HepG2 (cell line): ENCODE results near the gene COPE. TPM values are rescaled to one million over a fixed set of nuclear protein-coding genes. Genes with fewer than 3 reads are reported as not detected.

ENCODE experiments used
- ATAC-seq: fragments of 200-7000 bp; cut with Tn5 transposase; 3 replicates; pipeline ENCODE4 v1.9.1; 2020; ENCODE audit warnings: mild to moderate bottlenecking, moderate library complexity
- BruUV-seq: library from RNA; stranded (reverse); fragments of 400-500 nt; replicated peaks from 2 replicates; lab custom pipeline; 2021; lab: Mats Ljungman, UMichigan
- CTCF ChIA-PET: fragments of 300-600 bp; formaldehyde crosslinking; extraction: SDS; loops from one replicate; lab custom pipeline; 2021; ENCODE audit warnings: low total read pairs, inconsistent platforms, low intra/inter-chr PET ratio; lab: Yijun Ruan, JAX
- POLR2A ChIA-PET: fragments of 350-600 bp; sonication (Branson Sonifier 250); formaldehyde crosslinking; loops from one replicate; lab custom pipeline; 2020; ENCODE audit warnings: antibody characterized with exemption, inconsistent platforms; lab: Yijun Ruan, JAX
- DNase-seq: peaks from one replicate; pipeline ENCODE4 v3.0.0-alpha.2; 2015; ENCODE audit warnings: low spot score
- FAIRE-seq: peaks from 3 replicates; lab custom pipeline; 2011; peaks lifted over from hg19 to GRCh38; lab: Jason Lieb, UNC
- H2AFZ ChIP-seq: one replicate; pipeline ENCODE4 v1.6.1; 2011; ENCODE audit warnings: low read length, inconsistent platforms
- H3K27ac ChIP-seq: fragments of 300-600 bp; 3 replicates; pipeline ENCODE4 v1.8.0; 2011; ENCODE audit warnings: mixed run types, mild to moderate bottlenecking, mixed read lengths, low read length, inconsistent platforms; ENCODE audit not compliant: insufficient read depth; ENCODE audit errors: extremely low read length
- H3K27me3 ChIP-seq, 2 experiments: fragments of 200-600 bp in 1 of 2; 2 replicates in 1 of 2; 3 replicates in 1 of 2; pipeline versions ENCODE4 v1.6.0 to v1.8.0; 2011; ENCODE audit warnings: low read length in 2 of 2, mild to moderate bottlenecking in 2 of 2, moderate library complexity in 2 of 2, inconsistent platforms in 1 of 2; ENCODE audit not compliant: insufficient read depth in 2 of 2, control insufficient read depth in 1 of 2
- H3K36me3 ChIP-seq, 2 experiments: fragments of 200-600 bp in 1 of 2; replicated peaks in 1 of 2; 2 replicates in 1 of 2; 3 replicates in 1 of 2; pipeline versions ENCODE4 v1.5.1 to v1.8.0; 2011; ENCODE audit warnings: low read length in 2 of 2, inconsistent platforms in 1 of 2; ENCODE audit not compliant: insufficient read depth in 2 of 2, control insufficient read depth in 1 of 2
- H3K4me1 ChIP-seq: 2 replicates; pipeline ENCODE4 v1.5.1; 2012; ENCODE audit warnings: low read length, inconsistent platforms; ENCODE audit not compliant: insufficient read depth
- H3K4me2 ChIP-seq: 2 replicates; pipeline ENCODE4 v1.6.0; 2011; ENCODE audit warnings: low read depth, low read length, inconsistent platforms
- H3K4me3 ChIP-seq, 3 experiments: fragments of 200-600 bp in 1 of 3; sonication (generic), shearing (Covaris generic) in 1 of 3; replicated peaks in 1 of 3; 2 replicates each; pipeline ENCODE4 v1.5.1; 2011 to 2016; ENCODE audit warnings: low read length in 3 of 3, inconsistent platforms in 2 of 3, low read depth in 2 of 3, mild to moderate bottlenecking in 2 of 3, control low read depth in 1 of 3, mixed read lengths in 1 of 3; ENCODE audit not compliant: insufficient read depth in 1 of 3
- H3K79me2 ChIP-seq: one replicate; pipeline ENCODE4 v1.6.1; 2011; ENCODE audit warnings: low read length, inconsistent platforms; ENCODE audit not compliant: insufficient read depth
- H3K9ac ChIP-seq: 2 replicates; pipeline ENCODE4 v1.6.0; 2011; ENCODE audit warnings: mild to moderate bottlenecking, low read depth, low read length, inconsistent platforms; ENCODE audit not compliant: insufficient read depth
- H3K9me3 ChIP-seq: 2 replicates; pipeline ENCODE4 v1.5.1; 2012; ENCODE audit warnings: mild to moderate bottlenecking, low read length
- H4K20me1 ChIP-seq: 2 replicates; pipeline ENCODE4 v1.6.0; 2011; ENCODE audit warnings: inconsistent platforms, mild to moderate bottlenecking, low read length, moderate library complexity; ENCODE audit not compliant: insufficient read depth
- ELF3 ChIP-seq: IDR thresholded peaks from 2 replicates; pipeline ENCODE4 v1.6.1; 2016; ENCODE audit warnings: missing genetic modification reagents, missing compliant biosample characterization
- GTF3A ChIP-seq: sonication (generic); formaldehyde crosslinking; conservative IDR thresholded peaks from 2 replicates; pipeline ENCODE4 v1.4.0; 2020; ENCODE audit warnings: mild to moderate bottlenecking, missing genetic modification reagents
- HNRNPUL1 ChIP-seq: fragments of 200-400 bp; formaldehyde crosslinking; IDR thresholded peaks from 2 replicates; pipeline ENCODE4 v1.6.1; 2017; ENCODE audit warnings: low read depth, mild to moderate bottlenecking, low read length, moderate library complexity
- MTA3 ChIP-seq: sonication (generic); formaldehyde crosslinking; IDR thresholded peaks from 2 replicates; pipeline ENCODE4 v1.4.0; 2020; ENCODE audit warnings: missing genetic modification reagents
- NKX3-1 ChIP-seq: sonication (generic); formaldehyde crosslinking; IDR thresholded peaks from 2 replicates; pipeline ENCODE4 v1.5.0; 2020; ENCODE audit warnings: missing genetic modification reagents
- RARA ChIP-seq: IDR thresholded peaks from 2 replicates; pipeline ENCODE4 v1.6.1; 2016; ENCODE audit warnings: missing genetic modification reagents, missing compliant biosample characterization
- REPIN1 ChIP-seq: sonication (generic); formaldehyde crosslinking; IDR thresholded peaks from 2 replicates; pipeline ENCODE4 v1.8.0; 2022; ENCODE audit warnings: missing genetic modification reagents, low read depth, mild to moderate bottlenecking, borderline replicate concordance
- RFX3 ChIP-seq: IDR thresholded peaks from 2 replicates; pipeline ENCODE4 v1.6.1; 2016; ENCODE audit warnings: missing biosample characterization, missing genetic modification reagents
- SRSF1 ChIP-seq: fragments of 200-400 bp; formaldehyde crosslinking; optimal IDR thresholded peaks from 2 replicates; pipeline ENCODE3; 2017; ENCODE audit warnings: mild to moderate bottlenecking, low read depth, low read length, moderate library complexity
- TRIM24 ChIP-seq: sonication (generic); formaldehyde crosslinking; IDR thresholded peaks from 2 replicates; pipeline ENCODE4 v1.8.0; 2022; ENCODE audit warnings: mild to moderate bottlenecking, missing genetic modification reagents
- XBP1 ChIP-seq: sonication (generic); formaldehyde crosslinking; IDR thresholded peaks from 2 replicates; pipeline ENCODE4 v1.5.0; 2020; ENCODE audit warnings: missing genetic modification reagents
- ZBTB38 ChIP-seq: sonication (generic); formaldehyde crosslinking; IDR thresholded peaks from 2 replicates; pipeline ENCODE4 v1.5.1; 2020; ENCODE audit warnings: mild to moderate bottlenecking, missing genetic modification reagents
- ZNF589 ChIP-seq: sonication (generic); formaldehyde crosslinking; conservative IDR thresholded peaks from 2 replicates; pipeline ENCODE4 v1.8.0; 2022; ENCODE audit warnings: mild to moderate bottlenecking, moderate library complexity, missing genetic modification reagents
- ZNF615 ChIP-seq: sonication (generic); formaldehyde crosslinking; IDR thresholded peaks from 2 replicates; pipeline ENCODE4 v1.5.0; 2020; ENCODE audit warnings: mild to moderate bottlenecking, missing genetic modification reagents, borderline replicate concordance
- ZNF616 ChIP-seq: sonication (generic); formaldehyde crosslinking; IDR thresholded peaks from 2 replicates; pipeline ENCODE4 v1.5.0; 2020; ENCODE audit warnings: low read depth, mild to moderate bottlenecking, missing genetic modification reagents
- WGBS: methylation state at CpG from one replicate; pipeline ENCODE4 v1.1.6; 2017; ENCODE audit warnings: low lambda C conversion rate; 5-methylcytosine and 5-hydroxymethylcytosine counted together
- in situ Hi-C: cut with HindIII; loops from 2 replicates; pipeline ENCODE4 v1.10.0; 2017; ENCODE audit warnings: low pct_unique_long_range_greater_than_20kb; ENCODE audit not compliant: extremely low pct_ligation_motif_present
- intact Hi-C: fragments of 100-400 bp; cut with micrococcal nuclease; formaldehyde crosslinking; loops from one replicate; pipeline ENCODE4 v1.10.0; 2022; ENCODE audit not compliant: unreplicated experiment
- polyA plus RNA-seq, 8 experiments: library from polyadenylated mRNA; depleted of rRNA in 3 of 8; stranded (reverse) in 7 of 8; unstranded in 1 of 8; fragments of >200 nt; fragmentation: Illumina TruSeq in 4 of 8; extraction: Trizol in 4 of 8; gene quantifications; 2 replicates each; pipeline versions ENCODE4 v1.2.1 to v1.2.3, GENCODE V29; 2011 to 2016; ENCODE audit warnings: low read depth in 4 of 8, missing spikeins in 1 of 8, mixed read lengths in 1 of 8; ENCODE audit not compliant: insufficient read depth in 1 of 8
- total RNA-seq, 5 experiments: library from RNA; depleted of rRNA; stranded (reverse); fragments of >200 nt; fragmentation: Illumina TruSeq; extraction: Trizol; gene quantifications; 2 replicates each; pipeline ENCODE4 v1.2.3, GENCODE V29; 2016; ENCODE audit warnings: low read depth in 1 of 5
- TF ChIP-seq, protein P1 (sequence below): sonication (generic); formaldehyde crosslinking; IDR thresholded peaks from 2 replicates; pipeline ENCODE4 v1.8.0; 2022; ENCODE audit warnings: mild to moderate bottlenecking, missing genetic modification reagents; ENCODE audit not compliant: insufficient replicate concordance
- TF ChIP-seq, protein P2 (sequence below): sonication (generic); formaldehyde crosslinking; IDR thresholded peaks from 2 replicates; pipeline ENCODE4 v1.4.0; 2020; ENCODE audit warnings: missing genetic modification reagents
- TF ChIP-seq, protein P3 (sequence below): sonication (generic); formaldehyde crosslinking; IDR thresholded peaks from 2 replicates; pipeline ENCODE4 v1.5.0; 2020; ENCODE audit warnings: mild to moderate bottlenecking, low read depth, missing genetic modification reagents, borderline replicate concordance

Gene COPE
- total and polyA plus RNA-seq, 2 of the 13 experiments (the other 11 are each of a cell fraction or from before 2014, with no cell fraction given) = 189 to 205 TPM

DNA sequence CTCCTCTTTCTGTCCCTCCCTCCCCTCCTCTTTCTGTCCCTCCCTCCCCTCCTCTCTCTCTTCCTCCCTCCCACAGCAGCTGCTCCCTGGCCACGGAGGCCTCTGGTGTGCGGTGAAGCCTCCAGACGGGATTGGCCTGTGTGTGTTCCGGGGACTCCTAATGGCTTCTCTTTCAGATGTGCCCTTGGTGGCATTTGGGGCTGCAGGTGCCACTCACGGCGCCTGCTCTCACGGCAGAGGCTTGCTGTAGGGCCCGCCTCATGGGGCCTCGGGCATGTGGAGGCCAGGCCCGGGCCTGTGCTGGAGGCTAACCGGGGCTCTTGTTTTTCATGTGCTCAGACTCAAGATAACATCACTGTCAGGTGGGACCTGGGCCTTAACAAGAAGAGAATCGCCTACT is 66.5 kb downstream of the COPE start:
- no peak for ATAC-seq
- POLR2A ChIA-PET = no interaction called here
- Histone ChIP-seq H3K9me3 (no peaks in the 10 kb centered on the region), H3K9ac (no peak overlapping the region), H3K27ac (no peak overlapping the region), H3K4me3 (no peak overlapping the region), H3K36me3 (peaks cover 69 to 99% of the 10 kb centered on the region in 2 experiments), H4K20me1 (peaks cover 28% of the 10 kb centered on the region), H3K79me2 (peaks cover 21% of the 10 kb centered on the region), H3K27me3 (no peaks in the 10 kb centered on the region), H3K4me1 (no peaks in the 10 kb centered on the region), H2AFZ (no peak overlapping the region), H3K4me2 (no peak overlapping the region)
- no TSS peak for BruUV-seq
- WGBS = 95% methylated on average over 8 of the region's 12 CpGs
- CTCF ChIA-PET = no interaction called here
- intact Hi-C loops (no loop called here), in situ Hi-C loops (no loop called here)
- FAIRE-seq = no peak
- no peak for DNase-seq
- TF ChIP-seq RFX3 = no peak
- no peak for TF ChIP-seq NKX3-1
- TF ChIP-seq HNRNPUL1 = no peak
- TF ChIP-seq, protein P1, sequence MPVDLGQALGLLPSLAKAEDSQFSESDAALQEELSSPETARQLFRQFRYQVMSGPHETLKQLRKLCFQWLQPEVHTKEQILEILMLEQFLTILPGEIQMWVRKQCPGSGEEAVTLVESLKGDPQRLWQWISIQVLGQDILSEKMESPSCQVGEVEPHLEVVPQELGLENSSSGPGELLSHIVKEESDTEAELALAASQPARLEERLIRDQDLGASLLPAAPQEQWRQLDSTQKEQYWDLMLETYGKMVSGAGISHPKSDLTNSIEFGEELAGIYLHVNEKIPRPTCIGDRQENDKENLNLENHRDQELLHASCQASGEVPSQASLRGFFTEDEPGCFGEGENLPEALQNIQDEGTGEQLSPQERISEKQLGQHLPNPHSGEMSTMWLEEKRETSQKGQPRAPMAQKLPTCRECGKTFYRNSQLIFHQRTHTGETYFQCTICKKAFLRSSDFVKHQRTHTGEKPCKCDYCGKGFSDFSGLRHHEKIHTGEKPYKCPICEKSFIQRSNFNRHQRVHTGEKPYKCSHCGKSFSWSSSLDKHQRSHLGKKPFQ = no peak
- no peak for TF ChIP-seq ELF3 (CRISPR knock-in tag)
- no peak for TF ChIP-seq ZNF589
- TF ChIP-seq ZNF616 (CRISPR knock-in tag) = no peak
- TF ChIP-seq XBP1 (CRISPR knock-in tag) = no peak
- TF ChIP-seq, protein P2, sequence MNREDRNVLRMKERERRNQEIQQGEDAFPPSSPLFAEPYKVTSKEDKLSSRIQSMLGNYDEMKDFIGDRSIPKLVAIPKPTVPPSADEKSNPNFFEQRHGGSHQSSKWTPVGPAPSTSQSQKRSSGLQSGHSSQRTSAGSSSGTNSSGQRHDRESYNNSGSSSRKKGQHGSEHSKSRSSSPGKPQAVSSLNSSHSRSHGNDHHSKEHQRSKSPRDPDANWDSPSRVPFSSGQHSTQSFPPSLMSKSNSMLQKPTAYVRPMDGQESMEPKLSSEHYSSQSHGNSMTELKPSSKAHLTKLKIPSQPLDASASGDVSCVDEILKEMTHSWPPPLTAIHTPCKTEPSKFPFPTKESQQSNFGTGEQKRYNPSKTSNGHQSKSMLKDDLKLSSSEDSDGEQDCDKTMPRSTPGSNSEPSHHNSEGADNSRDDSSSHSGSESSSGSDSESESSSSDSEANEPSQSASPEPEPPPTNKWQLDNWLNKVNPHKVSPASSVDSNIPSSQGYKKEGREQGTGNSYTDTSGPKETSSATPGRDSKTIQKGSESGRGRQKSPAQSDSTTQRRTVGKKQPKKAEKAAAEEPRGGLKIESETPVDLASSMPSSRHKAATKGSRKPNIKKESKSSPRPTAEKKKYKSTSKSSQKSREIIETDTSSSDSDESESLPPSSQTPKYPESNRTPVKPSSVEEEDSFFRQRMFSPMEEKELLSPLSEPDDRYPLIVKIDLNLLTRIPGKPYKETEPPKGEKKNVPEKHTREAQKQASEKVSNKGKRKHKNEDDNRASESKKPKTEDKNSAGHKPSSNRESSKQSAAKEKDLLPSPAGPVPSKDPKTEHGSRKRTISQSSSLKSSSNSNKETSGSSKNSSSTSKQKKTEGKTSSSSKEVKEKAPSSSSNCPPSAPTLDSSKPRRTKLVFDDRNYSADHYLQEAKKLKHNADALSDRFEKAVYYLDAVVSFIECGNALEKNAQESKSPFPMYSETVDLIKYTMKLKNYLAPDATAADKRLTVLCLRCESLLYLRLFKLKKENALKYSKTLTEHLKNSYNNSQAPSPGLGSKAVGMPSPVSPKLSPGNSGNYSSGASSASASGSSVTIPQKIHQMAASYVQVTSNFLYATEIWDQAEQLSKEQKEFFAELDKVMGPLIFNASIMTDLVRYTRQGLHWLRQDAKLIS = no peak
- no peak for TF ChIP-seq ZNF615
- no peak for TF ChIP-seq GTF3A (CRISPR knock-in tag)
- TF ChIP-seq, protein P3, sequence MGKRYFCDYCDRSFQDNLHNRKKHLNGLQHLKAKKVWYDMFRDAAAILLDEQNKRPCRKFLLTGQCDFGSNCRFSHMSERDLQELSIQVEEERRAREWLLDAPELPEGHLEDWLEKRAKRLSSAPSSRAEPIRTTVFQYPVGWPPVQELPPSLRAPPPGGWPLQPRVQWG (CRISPR knock-in tag) = no peak
- no peak for TF ChIP-seq MTA3 (CRISPR knock-in tag)
- TF ChIP-seq REPIN1 (CRISPR knock-in tag) = no peak
- TF ChIP-seq SRSF1 = no peak
- TF ChIP-seq TRIM24 (CRISPR knock-in tag) = no peak
- no peak for TF ChIP-seq RARA (CRISPR knock-in tag)
- TF ChIP-seq ZBTB38 (CRISPR knock-in tag) = no peak
